Endothelial cell of umbilical vein (primary cell): ENCODE measurements around the gene C14orf39. TPM values are rescaled to one million over a fixed set of nuclear protein-coding genes. Genes with fewer than 3 reads are reported as not detected.

ENCODE experiments used
- BruUV-seq: library from RNA; stranded (reverse); fragments of 400-500 nt; replicated peaks from 2 replicates; lab custom pipeline; 2021; lab: Mats Ljungman, UMichigan
- CTCF ChIA-PET: fragments of 300-600, 350-600 bp; sonication (Branson Sonifier 250); formaldehyde crosslinking; loops from one replicate; lab custom pipeline; 2021; ENCODE audit warnings: antibody characterized with exemption, inconsistent platforms; lab: Charles Lee
- POLR2A ChIA-PET: fragments of 300-600, 350-600 bp; sonication (Branson Sonifier 250); formaldehyde crosslinking; loops from one replicate; lab custom pipeline; 2021; ENCODE audit warnings: antibody characterized with exemption, inconsistent platforms; lab: Charles Lee
- DNase-seq: peaks from one replicate; pipeline ENCODE4 v3.0.0-alpha.2; 2011; ENCODE audit warnings: low read depth, low spot score
- FAIRE-seq: peaks from 2 replicates; lab custom pipeline; 2011; peaks lifted over from hg19 to GRCh38; lab: Jason Lieb, UNC
- H2AFZ ChIP-seq: 2 replicates; pipeline ENCODE4 v1.6.0; 2012; ENCODE audit warnings: low read depth, low read length, control low read depth, inconsistent platforms
- H3K27ac ChIP-seq: 2 replicates; pipeline ENCODE4 v1.5.1; 2011; ENCODE audit warnings: low read depth, mild to moderate bottlenecking, control low read depth, low read length, moderate library complexity; ENCODE audit not compliant: insufficient read depth
- H3K27me3 ChIP-seq, 2 experiments: 2 replicates each; pipeline versions ENCODE4 v1.6.0 to v1.6.1; 2011; ENCODE audit warnings: low read length in 2 of 2, mixed read lengths in 1 of 2; ENCODE audit not compliant: control insufficient read depth in 2 of 2, insufficient read depth in 2 of 2
- H3K36me3 ChIP-seq, 2 experiments: 2 replicates in 1 of 2; 3 replicates in 1 of 2; pipeline ENCODE4 v1.5.1; 2011; ENCODE audit warnings: low read length in 2 of 2, mild to moderate bottlenecking in 1 of 2, moderate library complexity in 1 of 2; ENCODE audit not compliant: control insufficient read depth in 2 of 2, insufficient read depth in 2 of 2; ENCODE audit errors: extremely low read depth in 1 of 2
- H3K4me1 ChIP-seq: 3 replicates; pipeline ENCODE4 v1.5.1; 2011; ENCODE audit warnings: mild to moderate bottlenecking, low read length; ENCODE audit not compliant: control insufficient read depth, insufficient read depth; ENCODE audit errors: extremely low read depth
- H3K4me2 ChIP-seq: 2 replicates; pipeline ENCODE4 v1.6.1; 2011; ENCODE audit warnings: low read length, control low read depth, mixed read lengths; ENCODE audit not compliant: insufficient read depth
- H3K4me3 ChIP-seq, 3 experiments: fragments of 200-600 bp in 1 of 3; sonication (generic), shearing (Covaris generic) in 1 of 3; replicated peaks in 1 of 3; 2 replicates each; pipeline ENCODE4 v1.5.1; 2011 to 2016; ENCODE audit warnings: control low read depth in 3 of 3, low read length in 3 of 3, mild to moderate bottlenecking in 2 of 3, inconsistent platforms in 1 of 3, low read depth in 1 of 3, moderate library complexity in 1 of 3; ENCODE audit not compliant: insufficient read depth in 1 of 3
- H3K79me2 ChIP-seq: 2 replicates; pipeline ENCODE4 v1.6.0; 2012; ENCODE audit warnings: low read length, inconsistent platforms; ENCODE audit not compliant: control insufficient read depth, insufficient read depth
- H3K9ac ChIP-seq: replicated peaks from 2 replicates; pipeline ENCODE3; 2011; ENCODE audit warnings: low read length, control low read depth; ENCODE audit not compliant: insufficient read depth; ENCODE audit errors: extremely low read depth
- H3K9me1 ChIP-seq: replicated peaks from 3 replicates; pipeline ENCODE4 v1.6.0; 2011; ENCODE audit warnings: mild to moderate bottlenecking, low read length; ENCODE audit not compliant: control insufficient read depth, insufficient read depth; ENCODE audit errors: extremely low read depth
- H3K9me3 ChIP-seq: replicated peaks from 2 replicates; pipeline ENCODE4 v1.5.1; 2012; ENCODE audit warnings: low read length, inconsistent platforms; ENCODE audit not compliant: control insufficient read depth, insufficient read depth
- H4K20me1 ChIP-seq: replicated peaks from 2 replicates; pipeline ENCODE3; 2011; ENCODE audit warnings: mild to moderate bottlenecking, low read length; ENCODE audit not compliant: control insufficient read depth, insufficient read depth; ENCODE audit errors: extremely low read depth
- CTCF ChIP-seq, 2 donors: IDR thresholded peaks; 1 replicate in 1 of 2; 2 replicates in 1 of 2; pipeline ENCODE4 v1.5.1; 2011; ENCODE audit warnings: low read length in 2 of 2, mild to moderate bottlenecking in 2 of 2, moderate library complexity in 2 of 2, control low read depth in 1 of 2, inconsistent platforms in 1 of 2, low read depth in 1 of 2; ENCODE audit not compliant: insufficient read depth in 1 of 2; ENCODE audit errors: extremely low read depth in 1 of 2
- EZH2 ChIP-seq: IDR thresholded peaks from 2 replicates; pipeline ENCODE4 v1.6.1; 2012; ENCODE audit warnings: borderline replicate concordance, low read depth, mild to moderate bottlenecking, moderate library complexity, low read length, inconsistent platforms; ENCODE audit not compliant: severe bottlenecking
- FOS ChIP-seq: IDR thresholded peaks from 2 replicates; pipeline ENCODE4 v1.6.1; 2011; ENCODE audit warnings: mild to moderate bottlenecking, low read length, moderate library complexity, borderline replicate concordance; ENCODE audit not compliant: insufficient read depth
- JUN ChIP-seq: IDR thresholded peaks from 2 replicates; pipeline ENCODE4 v1.6.1; 2011; ENCODE audit warnings: borderline replicate concordance, low read depth; ENCODE audit not compliant: insufficient read length, insufficient read depth
- MAX ChIP-seq: IDR thresholded peaks from 2 replicates; pipeline ENCODE4 v1.6.1; 2011; ENCODE audit not compliant: insufficient read depth, insufficient read length
- POLR2A ChIP-seq: IDR thresholded peaks from 2 replicates; pipeline ENCODE4 v1.6.1; 2012; ENCODE audit warnings: low read depth, mild to moderate bottlenecking, control low read depth, low read length
- POLR2AphosphoS5 ChIP-seq: IDR thresholded peaks from 2 replicates; pipeline ENCODE4 v1.6.1; 2012; ENCODE audit warnings: low read depth, mild to moderate bottlenecking, control low read depth, low read length, moderate library complexity; ENCODE audit not compliant: insufficient read depth
- dilution Hi-C: fragments of 300-500 bp; cut with MboI; formaldehyde crosslinking; loops from one replicate; pipeline ENCODE4 v1.15.0; 2019; ENCODE audit warnings: low sequenced_read_pairs; ENCODE audit not compliant: extremely low pct_ligation_motif_present
- intact Hi-C: fragments of 100-400 bp; cut with micrococcal nuclease; formaldehyde crosslinking; loops from one replicate; pipeline ENCODE4 v1.10.0; 2022
- polyA plus RNA-seq, 4 experiments: library from polyadenylated mRNA; depleted of rRNA in 3 of 4; stranded (reverse) in 3 of 4; unstranded in 1 of 4; fragments of >200 nt; gene quantifications; 2 replicates each; pipeline versions ENCODE4 v1.2.1 to v1.2.3, GENCODE V29; 2011 to 2012; ENCODE audit warnings: missing spikeins in 1 of 4
- total RNA-seq: library from RNA; stranded (reverse); gene quantifications from 2 replicates; pipeline ENCODE4 v1.2.3, GENCODE V29; 2021

Gene C14orf39
- total and polyA plus RNA-seq, 2 donors (not counting 3 experiments of a cell fraction or from before 2014, with no cell fraction given): not detected

- no peak overlapping the region for H3K9ac ChIP-seq
- H3K9me3 ChIP-seq: no peaks in the 10 kb centered on the region
- ChIA-PET POLR2A (no interaction called here), CTCF (interaction anchor here (1.4 kb wide), 1 partner anchor 138 kb away, joined by 3 read pairs; no protein-coding TSS in a partner anchor)
- H3K79me2 ChIP-seq: no peaks in the 10 kb centered on the region
- no peak for DNase-seq
- no peak overlapping the region for H2AFZ ChIP-seq
- no peaks in the 10 kb centered on the region for H3K9me1 ChIP-seq
- H3K27me3 ChIP-seq: peaks cover 28 to 64% of the 10 kb centered on the region in 2 experiments
- TF ChIP-seq POLR2AphosphoS5 (no peak), MAX (no peak), JUN (no peak), CTCF (IDR thresholded peaks at IDR 0.05; ENCODE audit: extremely low read depth in 1 of 2, insufficient read depth in 1 of 2, low read depth in 1 of 2, low read length in 2 of 2) (no peak), POLR2A (no peak), FOS (no peak), EZH2 (no peak)
- no peaks in the 10 kb centered on the region for H4K20me1 ChIP-seq
- dilution Hi-C loops: no loop called here
- no peak overlapping the region for H3K27ac ChIP-seq
- no peak for FAIRE-seq
- H3K4me3 ChIP-seq: no peak overlapping the region
- no TSS peak for BruUV-seq
- no peaks in the 10 kb centered on the region for H3K4me1 ChIP-seq
- no peaks in the 10 kb centered on the region for H3K36me3 ChIP-seq
- intact Hi-C loops: loop anchor here (10.0 kb wide), 1 partner anchor 243 kb away; the partner anchor contains the start of gene PPM1A
- no peak overlapping the region for H3K4me2 ChIP-seq
Observed at GRCh38 chr14:60488175-60488574, 2.3 kb upstream of the C14orf39 start.
